Stimulated activated CD4-positive, alpha-beta T cell treated with anti-CD3 and anti-CD28 coated beads, Interleukin-4, amount 100 ng/mL, for 24 hours (primary cell): ENCODE data around the gene ITGBL1.

Source experiments
- DNase-seq: peaks from one replicate; pipeline ENCODE4 v3.0.0-alpha.2; 2020

ITGBL1 gene, protein sequence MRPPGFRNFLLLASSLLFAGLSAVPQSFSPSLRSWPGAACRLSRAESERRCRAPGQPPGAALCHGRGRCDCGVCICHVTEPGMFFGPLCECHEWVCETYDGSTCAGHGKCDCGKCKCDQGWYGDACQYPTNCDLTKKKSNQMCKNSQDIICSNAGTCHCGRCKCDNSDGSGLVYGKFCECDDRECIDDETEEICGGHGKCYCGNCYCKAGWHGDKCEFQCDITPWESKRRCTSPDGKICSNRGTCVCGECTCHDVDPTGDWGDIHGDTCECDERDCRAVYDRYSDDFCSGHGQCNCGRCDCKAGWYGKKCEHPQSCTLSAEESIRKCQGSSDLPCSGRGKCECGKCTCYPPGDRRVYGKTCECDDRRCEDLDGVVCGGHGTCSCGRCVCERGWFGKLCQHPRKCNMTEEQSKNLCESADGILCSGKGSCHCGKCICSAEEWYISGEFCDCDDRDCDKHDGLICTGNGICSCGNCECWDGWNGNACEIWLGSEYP

DNA sequence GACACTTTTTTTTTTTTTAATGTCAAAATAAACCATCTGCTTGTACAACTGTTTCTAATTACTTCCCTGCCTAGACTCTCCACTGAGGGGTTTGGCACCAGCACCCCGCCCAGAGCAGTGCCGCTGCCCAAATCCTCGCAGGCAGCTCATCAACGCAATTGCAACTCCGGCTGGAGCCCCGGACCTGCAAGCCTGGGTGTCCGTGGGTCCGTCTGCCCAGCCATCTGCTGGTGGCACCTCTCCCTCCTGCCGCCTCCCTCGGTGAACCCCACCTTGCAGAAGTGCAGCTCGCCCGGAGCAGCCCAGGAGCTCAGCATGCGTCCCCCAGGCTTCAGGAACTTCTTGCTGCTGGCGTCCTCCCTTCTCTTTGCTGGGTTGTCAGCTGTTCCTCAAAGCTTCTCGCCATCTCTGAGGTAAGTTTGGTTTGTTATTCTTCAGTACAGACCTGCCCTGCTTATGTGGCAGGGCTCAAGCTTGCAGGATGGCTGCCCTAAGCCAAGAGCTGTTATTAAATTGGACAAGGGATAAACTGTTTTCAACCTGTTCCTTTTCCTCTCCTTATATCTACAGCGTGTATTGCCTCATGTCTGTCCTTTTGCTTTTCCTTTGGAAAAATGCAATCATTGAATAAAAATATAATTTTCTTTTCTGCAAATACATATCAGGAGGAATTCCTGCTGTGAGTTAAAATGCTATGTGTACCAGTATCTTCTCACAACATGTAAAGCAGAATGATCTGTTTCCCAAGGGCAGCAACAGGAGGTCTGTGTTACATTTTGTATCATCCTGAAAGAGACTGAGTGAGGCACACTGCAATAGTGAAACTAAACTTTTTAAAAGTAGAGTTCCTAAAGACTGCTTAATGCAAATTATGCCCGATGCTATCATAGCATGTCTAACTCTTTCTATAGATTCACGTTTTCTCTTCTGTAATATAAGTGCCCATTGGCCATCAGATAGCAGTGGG is at the start of gene ITGBL1:
Gene ITGBL1 (plus strand): TSS at position 157 of the 967 bp plus-strand sequence. CDS start 159 bp downstream, at position 316.
- DNase-seq, result no peak

DNA sequence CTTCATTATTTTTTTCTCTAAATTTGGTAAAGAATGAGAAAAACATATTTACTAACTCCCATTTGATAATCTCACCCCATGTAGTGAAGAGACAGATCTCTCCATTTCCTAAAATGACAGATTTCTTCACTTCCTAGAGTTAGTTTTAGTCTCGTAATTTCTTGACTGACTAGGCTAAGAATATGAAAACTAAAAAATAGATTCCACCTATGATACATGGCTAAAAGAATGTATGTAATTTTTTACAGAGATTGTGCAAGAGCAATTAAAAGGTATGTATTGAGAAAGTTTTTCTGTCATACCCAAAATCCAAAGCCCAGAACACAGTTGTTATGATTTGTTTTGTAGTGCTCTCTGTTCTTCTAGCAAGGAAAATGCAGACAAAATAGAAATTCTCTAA is 45.7 kb upstream of the ITGBL1 start:
- no peak for DNase-seq

DNA sequence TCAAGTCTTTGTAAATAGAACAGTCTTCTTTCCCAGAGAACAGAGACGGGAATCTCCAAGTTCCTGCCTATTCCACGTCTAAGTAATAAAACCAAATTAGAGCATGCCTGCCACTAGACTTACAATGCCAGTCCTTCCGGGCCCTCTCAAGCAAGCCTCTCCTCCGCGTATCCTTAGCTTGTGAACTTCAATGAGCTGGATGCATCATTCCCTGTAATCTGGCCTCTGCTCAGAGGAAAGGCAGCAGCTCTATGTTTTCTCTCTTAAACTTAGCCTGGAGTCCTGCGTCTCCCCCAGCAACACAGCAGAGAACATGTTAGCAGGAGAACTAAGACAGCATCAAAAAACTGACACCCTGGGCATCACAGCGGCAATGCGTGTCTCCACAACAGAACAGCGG is 44.3 kb upstream of the ITGBL1 start:
- DNase-seq, result no peak

DNA sequence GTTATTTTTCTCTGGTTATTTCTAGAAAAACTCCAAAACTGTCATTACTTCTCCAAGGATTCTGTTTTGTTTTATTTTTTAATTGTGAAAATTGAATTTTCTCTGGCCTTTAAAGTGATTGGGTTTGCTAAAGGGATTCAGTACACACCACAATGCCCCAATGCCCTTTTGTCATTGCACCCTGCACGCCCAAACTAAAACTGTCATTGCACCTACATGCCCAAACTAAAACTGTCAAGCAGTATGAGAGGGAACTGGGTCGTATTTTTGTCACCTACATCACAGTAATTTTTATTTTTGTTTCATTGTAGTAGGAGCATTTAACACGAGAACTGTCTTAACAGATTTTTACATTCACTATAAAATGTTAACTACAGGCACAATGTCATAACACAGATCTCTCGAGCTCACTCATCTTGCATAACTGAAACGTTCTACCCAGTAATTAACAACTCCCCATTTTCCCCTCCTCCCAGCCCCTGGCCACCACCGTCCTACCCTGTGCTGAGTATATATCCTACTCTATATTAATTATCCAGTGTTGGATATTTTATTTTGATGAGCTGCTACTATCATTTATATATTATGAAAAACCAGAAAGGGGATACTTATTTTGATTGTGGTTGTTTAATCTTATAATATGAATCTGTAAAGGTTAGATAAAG is 43.4 kb upstream of the ITGBL1 start:
- DNase-seq, result no peak

DNA sequence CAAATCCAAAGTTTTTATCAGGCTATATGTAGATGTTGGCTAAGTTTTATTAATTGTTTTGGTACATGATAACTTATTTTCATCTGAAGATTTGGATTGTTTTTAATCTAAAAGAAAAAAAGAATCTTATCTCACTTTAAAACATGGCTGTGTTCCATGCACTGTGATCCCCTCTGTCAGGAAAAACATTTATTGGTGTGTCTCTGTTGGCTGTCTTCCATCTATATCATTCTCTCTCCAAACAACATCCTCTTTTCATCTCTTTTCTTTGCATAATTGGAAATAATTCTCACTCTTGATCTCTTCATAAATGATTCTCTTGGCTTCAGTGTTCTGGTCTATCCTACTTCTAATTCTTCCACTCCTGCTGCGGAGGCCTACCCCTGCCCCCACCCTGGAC is 40.4 kb upstream of the ITGBL1 start:
- no peak for DNase-seq

DNA sequence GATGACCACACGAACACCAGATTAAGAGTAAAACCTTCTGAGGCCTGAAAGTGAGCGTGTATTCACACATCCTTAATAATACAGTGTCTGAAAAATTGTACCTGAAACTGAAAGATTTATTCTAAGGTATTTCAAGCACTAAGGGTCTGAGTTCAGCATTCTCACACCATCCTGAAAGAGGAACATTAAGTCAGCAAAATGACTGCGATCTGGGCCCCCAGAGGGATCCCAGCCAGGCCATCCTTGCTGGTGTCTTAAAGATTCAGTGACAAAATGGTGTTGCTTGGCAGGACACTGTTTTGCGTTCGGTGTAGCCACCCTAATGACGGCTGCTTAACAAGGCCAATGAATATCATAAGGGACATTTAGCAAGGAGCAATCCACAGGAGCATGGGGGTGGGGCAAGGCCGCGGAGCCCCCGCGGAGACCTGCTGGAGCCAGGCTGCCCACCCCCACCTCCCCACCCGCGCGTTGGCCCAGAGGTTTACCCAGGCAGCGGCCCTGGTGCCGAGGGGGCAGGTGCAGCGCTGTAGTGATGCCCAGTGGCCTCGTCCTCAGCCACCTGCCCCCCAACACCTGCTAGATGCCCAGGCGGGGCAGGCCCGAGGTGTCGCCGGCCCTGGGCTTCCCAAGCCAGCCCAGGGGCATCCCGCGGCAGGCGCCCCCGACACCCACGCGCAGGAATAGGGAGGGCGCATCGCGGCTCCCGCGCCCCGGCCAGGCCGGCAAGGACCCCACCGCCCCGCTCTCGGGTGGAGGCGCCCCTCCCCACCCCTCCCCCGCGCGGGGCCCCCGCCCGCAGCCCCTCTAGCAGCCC is 36.9 kb upstream of the ITGBL1 start:
- no peak for DNase-seq

DNA sequence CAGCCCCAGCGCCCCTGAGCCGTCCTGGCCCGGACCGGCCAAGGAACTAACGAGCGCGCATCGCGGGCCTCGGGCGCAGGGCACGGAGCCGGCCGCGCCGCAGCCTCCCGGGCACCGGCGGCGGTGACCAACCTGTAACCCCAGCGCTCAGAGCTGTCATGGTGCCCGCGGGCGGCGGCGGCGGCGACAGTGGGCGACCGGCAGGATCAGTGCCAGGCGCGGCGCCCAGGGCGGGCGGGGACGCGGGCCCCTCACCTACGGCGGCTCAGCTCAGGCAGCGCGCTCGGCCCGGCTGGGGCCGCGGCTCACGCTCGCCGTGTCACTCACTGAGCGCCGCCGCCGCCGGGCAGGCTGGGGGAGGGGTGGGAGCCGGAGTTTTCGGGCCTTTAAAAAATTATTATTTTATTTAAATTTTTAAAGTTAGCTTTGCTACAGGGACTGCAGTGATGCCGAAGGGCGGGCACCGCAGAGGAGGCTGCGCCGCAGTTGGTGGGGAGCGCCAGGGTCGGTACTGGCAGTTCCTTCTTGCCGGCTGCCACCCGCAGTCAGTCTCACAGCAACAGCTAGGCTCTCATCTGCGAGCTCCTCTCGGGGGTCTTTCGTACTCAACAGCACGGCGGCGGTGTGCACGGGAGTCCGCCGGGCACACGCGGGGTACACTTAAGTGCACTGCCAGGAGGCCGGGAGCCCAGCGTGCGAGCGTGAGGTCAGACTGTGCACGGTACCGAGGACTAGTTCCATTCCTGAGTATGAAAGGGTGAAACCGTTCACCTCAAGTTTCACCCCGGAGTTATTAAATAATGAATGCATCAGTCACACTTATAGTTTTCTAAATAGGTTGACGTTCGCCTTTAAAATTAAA is 36.1 kb upstream of the ITGBL1 start, which contains the start of gene NALCN:
Gene NALCN (minus strand): TSS at position 328 of the 862 bp plus-strand sequence. CDS start 17,382 bp downstream, outside the sequence.
- DNase-seq, result no peak

DNA sequence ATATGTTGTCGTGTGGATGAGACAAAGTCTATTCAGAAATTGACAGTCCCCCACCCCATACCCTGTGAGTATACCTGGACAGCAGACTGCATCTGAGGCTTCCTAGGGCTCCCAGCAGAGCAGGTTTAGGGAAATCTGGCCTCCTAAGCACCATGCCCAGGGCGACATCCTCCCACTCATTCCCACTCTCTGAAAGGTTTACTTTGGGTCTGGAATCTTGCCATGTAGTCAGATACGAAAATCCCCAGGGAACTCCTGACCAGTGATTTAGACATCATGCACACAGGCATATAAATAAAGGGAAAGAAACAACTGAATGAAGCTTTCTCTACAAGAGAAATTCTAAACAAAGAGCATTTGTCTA is 35.5 kb upstream of the ITGBL1 start:
- DNase-seq, result no peak

DNA sequence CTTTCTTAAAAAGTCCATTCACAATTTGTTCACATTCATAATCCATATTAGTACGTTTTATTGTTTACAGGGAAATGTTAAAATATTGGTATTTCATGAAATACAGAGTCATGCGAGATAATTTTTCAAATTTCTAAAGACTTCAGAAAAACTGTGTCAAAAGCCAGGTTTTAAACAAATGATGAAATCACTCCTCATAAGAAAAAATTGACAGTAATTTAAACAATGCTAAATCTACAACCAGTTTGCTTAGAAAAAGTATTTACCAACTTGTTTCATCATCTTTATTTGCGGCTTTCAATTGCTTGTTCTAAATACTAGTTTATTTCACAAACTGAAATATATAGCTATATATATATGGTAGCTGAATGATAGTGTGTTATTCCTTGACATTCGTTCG is 35.0 kb upstream of the ITGBL1 start:
- DNase-seq, result no peak

DNA sequence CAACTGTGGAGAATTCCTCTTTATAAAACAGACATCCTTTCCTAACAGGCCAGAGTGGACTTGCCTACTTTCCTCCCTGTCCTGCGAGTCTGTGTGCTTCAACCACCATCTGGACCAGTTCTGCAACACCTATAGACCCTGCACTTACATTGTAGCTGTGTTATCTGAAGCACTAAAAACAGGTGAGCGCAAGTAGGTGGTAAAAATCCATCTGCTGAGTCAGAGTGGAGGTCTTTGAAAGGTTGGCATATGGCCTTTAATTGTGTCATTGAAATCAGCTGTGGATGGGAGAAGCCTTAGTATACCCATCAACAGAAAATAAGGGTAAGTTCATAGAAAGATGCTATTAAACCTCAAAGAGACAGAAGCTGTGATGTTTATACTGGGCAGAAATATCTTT is 28.6 kb upstream of the ITGBL1 start:
- DNase-seq, result no peak

DNA sequence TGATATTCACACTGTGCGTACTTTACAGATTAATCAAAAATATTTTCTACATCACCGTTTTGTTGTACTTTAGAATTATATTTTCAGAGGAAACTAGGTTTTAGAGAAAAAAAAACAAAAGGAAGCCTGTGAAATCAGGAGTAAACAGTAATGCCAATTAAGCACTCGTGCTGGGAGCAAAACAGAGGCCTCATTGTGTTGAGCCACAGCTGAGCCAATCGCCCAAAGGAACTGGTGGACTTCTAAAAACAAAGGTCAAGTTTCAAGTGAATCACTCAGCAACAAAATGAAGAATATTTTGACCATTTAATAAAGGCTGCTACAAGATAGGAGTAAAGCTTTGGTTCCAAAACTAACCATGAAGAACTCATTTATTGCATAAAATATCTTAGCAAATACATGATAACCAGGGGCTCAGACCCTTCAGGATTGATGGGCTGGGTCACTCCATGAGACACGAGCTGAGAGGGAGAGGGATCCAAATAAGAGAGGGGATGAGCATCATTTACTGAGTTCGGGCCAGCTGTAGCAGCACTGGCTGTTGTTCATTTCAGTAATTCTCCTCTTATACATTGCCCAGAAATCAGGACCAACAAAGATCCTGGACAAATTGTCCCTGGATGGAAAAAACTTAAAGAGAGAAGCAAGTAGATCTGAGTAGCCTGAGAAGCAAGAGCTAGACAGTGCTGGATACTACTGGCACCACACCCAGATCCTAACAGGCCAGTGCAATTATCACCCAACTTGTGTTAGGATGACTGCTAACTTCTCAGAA is 27.9 kb upstream of the ITGBL1 start:
- DNase-seq, result no peak

DNA sequence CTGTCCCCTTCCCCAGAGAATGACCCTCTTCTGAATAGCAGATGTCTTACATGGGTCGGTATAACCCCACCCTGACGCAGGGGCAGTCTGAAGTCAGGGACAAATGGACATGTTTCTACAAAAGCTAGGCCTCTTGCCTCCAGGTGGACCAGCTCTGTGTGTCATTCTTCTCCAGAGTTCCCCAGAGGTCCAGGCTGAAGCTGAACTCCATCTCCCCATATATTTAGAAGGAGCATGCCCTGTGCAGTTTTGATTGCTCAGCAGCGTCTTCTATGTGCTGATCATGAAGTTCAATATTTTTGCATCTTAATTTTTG is 27.4 kb upstream of the ITGBL1 start:
- no peak for DNase-seq

DNA sequence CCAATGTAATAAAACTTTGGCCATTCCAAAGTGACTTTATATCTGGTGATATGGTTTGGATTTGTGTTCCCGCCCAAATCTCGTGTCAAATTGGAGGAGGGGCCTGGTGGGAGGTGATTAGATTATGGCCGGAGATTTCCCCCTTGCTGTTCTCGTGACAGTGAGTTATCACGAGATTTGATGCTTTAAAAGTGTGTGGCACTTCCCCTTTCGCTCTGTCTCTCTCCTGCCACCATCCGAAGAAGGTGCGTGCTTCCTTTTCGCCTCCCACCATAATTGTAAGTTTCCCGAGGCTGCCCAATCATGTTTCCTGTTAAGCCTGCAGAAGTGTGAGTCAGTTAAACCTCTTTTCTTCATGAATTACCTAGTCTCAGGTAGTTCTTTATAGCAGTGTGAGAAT is 26.9 kb upstream of the ITGBL1 start:
- no peak for DNase-seq

DNA sequence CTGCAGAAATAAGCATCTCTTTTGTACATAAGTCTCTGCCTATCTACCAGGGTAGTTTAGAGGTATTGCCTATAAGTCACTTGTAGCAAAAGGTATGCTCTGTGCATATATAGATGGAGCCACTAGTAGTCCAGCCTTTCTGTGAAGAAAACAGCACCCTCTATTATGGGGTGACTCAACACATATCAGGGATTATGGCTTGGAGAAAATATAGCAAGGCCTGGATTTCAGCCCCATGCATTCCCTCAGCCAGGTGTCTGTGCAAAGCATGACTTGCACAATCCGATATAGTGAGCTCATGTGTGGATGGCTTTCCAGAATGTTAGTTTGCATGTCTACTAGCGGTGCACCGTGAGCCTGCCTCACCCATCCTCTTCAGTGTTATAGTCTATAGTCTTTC is 22.7 kb upstream of the ITGBL1 start:
- no peak for DNase-seq

DNA sequence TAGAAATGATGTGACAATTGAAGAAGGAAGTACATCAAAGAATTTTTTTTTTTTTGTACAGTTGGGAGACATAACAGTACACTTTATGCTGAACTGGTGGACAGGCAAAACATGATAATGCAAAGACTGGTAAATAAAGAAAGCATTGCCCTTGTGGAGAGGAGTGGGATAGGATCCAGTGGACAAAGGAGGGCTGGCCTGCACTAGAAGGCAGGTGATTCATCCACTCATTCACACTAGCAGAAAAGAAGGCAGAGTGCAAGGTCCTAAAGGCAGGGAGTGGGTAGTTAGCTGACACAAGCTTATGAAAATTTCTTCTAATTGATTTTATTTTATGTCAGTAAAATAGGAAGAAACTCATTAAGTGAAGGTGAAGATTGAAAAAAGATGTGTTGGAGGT is 18.6 kb upstream of the ITGBL1 start:
- DNase-seq, result no peak

DNA sequence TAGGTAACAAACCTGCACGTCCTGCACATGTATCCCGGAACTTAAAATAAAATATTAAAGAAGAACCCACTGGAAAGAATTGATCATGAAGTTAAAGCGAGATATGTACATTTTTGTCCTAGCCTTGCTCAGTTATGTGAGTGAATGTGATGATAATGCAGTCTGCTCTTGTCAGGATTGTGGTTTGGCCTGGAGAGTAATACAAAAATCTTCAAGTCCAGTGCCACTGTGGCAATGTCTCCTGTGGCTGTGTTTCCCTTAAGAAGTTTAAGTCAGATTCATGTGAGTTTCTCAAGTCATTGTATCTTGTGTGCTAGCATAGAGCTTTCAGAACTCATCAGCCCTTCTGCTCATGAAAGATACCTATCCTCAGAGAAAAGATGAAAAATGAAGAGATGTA is 18.0 kb upstream of the ITGBL1 start:
- no peak for DNase-seq

DNA sequence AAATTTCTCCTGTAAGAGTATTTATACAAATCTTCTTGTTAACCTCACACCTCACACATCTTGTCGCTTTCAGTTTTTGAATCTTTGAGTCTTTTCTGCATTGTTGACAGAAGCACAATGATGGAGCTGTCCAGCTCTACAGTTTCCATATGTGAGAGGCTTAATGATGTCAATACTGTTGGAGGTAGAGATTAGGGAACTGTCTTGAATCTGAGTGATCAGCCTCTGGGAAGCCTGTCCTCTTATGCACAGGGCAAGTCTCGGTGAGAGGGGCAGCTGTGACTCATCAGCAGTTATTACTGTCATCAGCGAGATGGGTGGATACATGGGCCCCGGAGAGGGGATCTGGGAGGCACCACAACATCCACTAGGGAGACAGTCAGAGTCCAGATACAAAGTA is 4.6 kb upstream of the ITGBL1 start:
- no peak for DNase-seq

DNA sequence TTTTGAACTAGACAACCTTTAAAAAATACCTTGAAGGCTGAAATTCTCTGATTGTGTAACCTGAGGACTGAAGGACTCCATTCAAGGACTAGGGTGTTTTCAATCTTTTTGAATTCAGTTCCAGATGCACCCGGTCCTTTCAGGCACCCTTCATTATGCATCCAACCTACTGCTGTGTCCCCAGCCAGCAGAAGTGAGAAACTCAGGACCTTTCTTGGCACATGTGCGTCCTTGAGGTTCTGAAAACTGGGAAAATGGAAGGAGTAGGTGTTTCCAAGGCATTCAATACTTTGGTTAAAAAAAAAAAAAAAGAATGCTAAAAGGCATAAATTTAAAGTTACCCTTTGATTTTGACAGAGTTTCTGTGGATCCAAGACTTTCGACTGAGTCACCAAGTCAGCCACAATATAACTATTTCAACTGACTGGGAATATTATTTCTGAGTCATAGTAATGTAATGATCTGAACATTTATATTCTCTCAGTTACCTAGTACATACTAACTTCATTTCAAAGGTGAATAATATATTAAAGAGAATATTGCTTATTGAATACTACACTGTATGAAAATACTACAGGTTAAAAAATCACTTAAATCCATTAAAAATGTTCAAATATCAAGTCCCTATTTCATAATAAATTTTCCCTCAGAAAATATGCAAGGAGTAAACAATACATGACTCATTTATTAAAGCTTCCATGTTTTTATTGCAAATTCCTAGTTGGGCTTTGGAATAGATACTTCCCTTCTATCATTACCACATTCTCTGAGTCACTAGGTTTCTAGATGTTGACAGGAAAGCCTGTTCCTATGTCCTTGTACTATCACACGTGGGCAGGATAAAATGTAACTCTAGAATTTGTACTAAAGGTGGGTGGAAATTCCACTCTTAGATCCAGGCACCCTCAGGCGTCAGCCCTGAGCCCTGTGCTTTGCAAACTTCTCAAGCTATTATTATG is 2.4 kb upstream of the ITGBL1 start:
- DNase-seq, result no peak

DNA sequence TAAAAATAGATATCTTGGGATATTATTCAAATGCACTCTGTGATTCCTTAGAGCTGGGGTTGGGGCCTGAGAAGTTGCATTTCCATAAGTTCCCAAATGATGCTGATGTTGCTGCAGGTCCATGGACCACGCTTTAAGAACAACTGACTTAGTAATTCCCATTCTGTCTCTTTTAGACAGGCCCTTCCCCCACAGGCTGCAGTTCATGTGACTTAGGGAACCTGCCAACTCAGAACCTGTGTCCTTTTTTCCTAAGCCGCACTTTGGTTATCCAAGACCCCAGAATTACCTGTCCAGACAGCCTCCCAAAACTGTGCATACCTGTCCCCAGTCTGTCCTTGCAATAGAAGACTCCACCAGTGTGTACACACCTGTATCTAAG is 1.7 kb upstream of the ITGBL1 start:
- DNase-seq, result no peak
